HG03378 (cell line): ENCODE measurements around the gene OR4D11.
"Not testable (repeated sequence)": the region's sequence is repeated elsewhere in the genome, so short reads cannot be mapped to it uniquely, and the experiment has no call there.

Experiments used
- ATAC-seq: cut with Tn5 transposase; IDR thresholded peaks from one replicate; pipeline ENCODE4 v1.9.1; 2021; ENCODE audit warnings: mild to moderate bottlenecking, moderate library complexity; ENCODE audit not compliant: unreplicated experiment

The OR4D11 gene

GRCh38 chr11:59503276-59503675, at the start of gene OR4D11:
TSS of gene OR4D11 (plus strand) at chr11:59503576. CDS start at chr11:59503576, 0 bp downstream.
- no peak for ATAC-seq

DNA sequence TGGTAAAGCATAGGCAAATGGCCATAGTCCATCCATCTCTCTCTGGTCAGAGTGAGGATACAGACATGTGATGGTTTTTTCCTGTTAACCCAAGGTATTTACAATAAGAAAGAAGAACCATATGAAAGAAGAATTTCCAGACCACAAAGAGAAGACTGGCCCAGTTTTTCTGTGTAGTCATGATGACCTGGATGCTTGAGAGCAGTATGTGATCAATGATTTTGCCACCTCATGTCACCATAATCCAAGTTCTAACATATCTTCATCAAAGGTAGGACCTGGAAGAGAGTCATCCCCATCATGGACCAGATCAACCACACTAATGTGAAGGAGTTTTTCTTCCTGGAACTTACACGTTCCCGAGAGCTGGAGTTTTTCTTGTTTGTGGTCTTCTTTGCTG, 46.7 kb upstream of the OR4D11 start, which contains the start of gene OR4D6:
OR4D6 (plus strand) TSS at position 301 of the 400 bp plus-strand sequence; CDS start at position 301, 0 bp downstream.
- ATAC-seq: no peak

GRCh38 chr11:59459916-59460315, 43.5 kb upstream of the OR4D11 start:
- ATAC-seq: no peak

GRCh38 chr11:59463190-59463641, 40.2 kb upstream of the OR4D11 start:
- ATAC-seq: no peak

- ATAC-seq: no peak
Observed at GRCh38 chr11:59473015-59473414, 30.4 kb upstream of the OR4D11 start, which contains the start of gene OR4D10. TSS of gene OR4D10 (plus strand) at chr11:59473315. CDS start at chr11:59477430, 4,115 bp downstream.

GRCh38 chr11:59475176-59475575, 28.2 kb upstream of the OR4D11 start:
- no peak for ATAC-seq

DNA sequence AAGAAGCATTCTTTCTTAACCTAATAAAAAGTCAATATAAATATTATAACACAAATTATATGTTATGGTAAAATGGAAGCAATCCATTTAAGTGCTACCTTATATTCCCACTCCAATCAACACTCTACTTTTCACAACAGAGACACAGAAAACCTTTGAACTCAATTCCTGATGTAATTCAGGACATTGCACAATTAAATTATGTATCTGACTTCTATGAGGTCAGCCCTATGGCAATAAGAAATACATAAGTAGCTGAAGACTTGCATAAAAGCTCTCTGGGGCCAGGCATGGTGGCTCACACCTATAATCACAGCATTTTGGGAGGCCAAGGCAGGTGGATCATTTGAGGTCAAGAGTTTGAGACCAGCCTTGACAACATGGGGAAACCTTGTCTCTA, 23.5 kb upstream of the OR4D11 start:
- no peak for ATAC-seq

DNA sequence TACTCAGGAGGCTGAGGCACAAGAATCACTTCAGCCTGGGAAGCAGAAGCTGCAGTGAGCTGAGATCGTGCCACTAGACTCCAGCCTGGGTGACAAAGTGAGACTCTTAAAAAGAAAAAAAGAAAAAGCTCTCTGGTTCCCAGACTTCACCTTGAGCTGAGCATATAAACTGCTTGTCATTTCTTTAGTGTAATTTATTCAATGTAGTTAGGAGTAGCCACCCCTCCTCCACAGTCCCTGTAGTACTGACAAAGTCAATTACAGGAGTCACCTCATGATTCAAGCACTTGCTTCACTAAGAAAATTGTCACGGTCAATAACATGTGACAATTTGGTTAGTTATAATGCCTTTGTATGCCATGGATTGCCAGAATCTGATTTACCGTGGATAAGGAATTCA, 23.0 kb upstream of the OR4D11 start:
- no peak for ATAC-seq

DNA sequence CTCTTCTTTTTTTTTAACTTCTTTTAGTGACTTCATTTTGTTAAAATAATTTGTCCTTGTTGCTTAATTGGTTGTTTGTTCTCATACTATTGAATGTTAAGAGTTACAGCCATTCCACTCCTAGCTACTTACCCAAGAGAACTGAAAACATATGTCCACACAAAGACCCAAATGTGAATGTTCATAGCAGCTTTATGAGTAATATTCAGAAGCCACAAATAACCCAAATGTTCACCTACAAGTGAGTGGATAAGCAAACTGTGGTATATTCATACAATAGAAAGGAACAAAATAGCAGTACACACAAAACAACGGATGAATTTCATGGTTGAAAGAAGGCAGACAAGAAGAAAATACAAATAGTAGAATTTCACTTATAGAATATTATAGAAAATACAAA, 1.4 kb upstream of the OR4D11 start:
- ATAC-seq: no peak

GRCh38 chr11:59510941-59511589, 7.7 kb downstream of the OR4D11 start, which contains the start of gene OR4D9:
TSS of gene OR4D9 (plus strand) at chr11:59511539. CDS start at chr11:59514913, 3,374 bp downstream.
- no peak for ATAC-seq

- ATAC-seq: no peak
Observed at GRCh38 chr11:59511675-59512074, 8.3 kb downstream of the OR4D11 start.

DNA sequence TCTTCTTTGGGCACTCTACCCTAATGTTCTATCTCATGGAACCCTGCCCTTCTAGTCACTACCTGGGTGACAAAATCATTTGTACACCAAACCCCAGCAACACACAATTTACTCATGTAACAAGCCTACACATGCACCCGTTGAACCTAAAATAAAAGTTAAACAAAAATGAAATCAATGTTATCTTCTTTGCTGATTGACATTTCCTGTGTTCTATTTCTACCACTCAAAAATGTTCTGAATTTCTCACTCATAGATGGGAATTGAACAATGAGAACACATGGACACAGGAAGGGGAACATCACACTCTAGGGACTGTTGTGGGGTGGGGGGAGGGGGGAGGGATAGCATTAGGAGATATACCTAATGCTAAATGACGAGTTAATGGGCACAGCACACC, 16.8 kb downstream of the OR4D11 start:
- ATAC-seq: not testable (repeated sequence)

DNA sequence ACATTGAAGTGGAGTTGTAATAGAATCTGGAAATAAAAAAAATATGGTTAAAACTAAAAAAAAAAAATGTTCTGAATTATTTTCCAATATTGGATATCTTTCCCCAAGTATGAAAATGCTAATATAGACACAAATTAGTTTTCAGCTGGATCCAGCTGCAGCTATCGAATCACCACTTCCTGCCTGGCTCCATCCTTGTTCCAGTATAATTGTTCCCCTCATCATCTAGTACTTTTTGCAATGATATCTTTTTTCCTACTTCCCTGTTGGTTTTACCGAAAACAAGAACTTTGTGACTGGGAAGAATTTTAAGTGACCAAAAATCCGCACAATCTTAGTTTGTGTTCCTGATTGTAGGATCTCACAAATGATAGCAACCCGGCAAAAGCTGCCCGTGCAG, 17.4 kb downstream of the OR4D11 start:
- no peak for ATAC-seq

DNA sequence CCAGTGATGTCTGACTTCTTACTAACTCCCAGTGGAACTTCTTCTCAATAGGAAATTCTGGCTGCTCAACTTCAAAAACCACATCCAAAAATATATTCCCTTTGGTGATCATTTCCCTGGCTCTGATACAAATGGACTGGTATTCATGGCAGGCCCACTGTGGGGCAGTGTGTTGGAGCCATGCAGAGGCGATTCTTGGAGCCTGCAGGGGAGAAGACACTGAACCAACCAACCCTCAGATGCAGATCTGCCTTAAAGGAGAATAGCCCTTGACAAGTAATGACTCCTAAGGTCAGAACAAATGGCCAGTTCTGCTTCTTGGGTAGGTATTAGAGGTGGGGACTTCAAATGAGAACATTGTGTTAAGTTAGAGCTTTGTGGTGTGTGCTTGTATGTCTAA, 20.2 kb downstream of the OR4D11 start:
- ATAC-seq: no peak

DNA sequence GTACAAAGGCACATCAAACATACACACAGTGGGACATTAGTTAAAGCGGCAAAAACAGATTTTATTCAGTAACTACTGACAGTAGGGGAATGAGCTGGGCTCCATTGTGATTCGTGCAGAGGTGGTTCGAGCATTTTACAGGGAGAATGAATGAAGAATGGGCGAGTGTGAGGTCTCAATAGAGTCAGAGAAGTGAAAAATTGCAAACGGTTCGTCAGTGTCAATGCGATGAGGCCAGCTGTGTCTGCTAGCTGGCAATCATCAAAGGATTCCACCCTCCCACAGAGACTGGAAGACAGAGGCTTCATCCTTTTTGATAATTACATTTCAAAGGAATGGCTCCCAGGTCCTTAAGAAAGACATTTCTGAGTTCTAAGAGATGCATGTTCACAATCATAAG, 25.3 kb downstream of the OR4D11 start:
- no peak for ATAC-seq

GRCh38 chr11:59532620-59533019, 29.2 kb downstream of the OR4D11 start:
- ATAC-seq: no peak

- ATAC-seq: no peak
Observed at GRCh38 chr11:59534676-59535075, 31.3 kb downstream of the OR4D11 start.

DNA sequence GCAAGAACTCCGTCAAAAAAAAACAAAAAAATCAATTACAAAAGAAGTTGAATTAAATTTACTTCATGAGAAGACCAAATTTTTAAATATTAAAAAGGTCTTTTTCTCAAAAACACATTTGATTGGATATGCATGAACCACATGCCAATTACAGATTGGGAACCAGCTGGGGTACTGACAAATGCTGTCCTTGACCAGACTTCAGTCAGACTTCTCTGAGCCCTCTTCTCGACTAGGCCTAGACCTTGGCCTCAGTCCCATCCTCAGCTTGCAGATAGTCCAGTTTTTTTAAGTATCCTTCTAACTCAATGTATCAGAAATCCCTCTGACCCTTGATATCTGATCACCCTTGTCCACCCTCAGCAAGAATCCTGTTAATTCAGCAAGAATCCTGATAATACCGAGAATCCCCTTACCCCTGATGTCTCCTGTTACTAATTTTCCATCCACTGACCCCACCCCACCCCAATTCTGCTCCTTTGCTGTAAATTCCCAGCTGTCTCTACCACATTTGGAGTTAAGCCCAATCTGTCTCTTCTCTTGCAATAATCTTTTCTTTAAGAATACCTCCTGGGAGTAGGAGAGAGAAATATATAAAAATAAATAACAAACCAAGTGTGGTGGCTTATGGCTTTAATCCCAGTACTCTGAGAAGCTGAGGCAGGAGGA, 38.9 kb downstream of the OR4D11 start:
- no peak for ATAC-seq

- ATAC-seq: not testable (repeated sequence)
Observed at GRCh38 chr11:59543713-59544112, 40.3 kb downstream of the OR4D11 start.

DNA sequence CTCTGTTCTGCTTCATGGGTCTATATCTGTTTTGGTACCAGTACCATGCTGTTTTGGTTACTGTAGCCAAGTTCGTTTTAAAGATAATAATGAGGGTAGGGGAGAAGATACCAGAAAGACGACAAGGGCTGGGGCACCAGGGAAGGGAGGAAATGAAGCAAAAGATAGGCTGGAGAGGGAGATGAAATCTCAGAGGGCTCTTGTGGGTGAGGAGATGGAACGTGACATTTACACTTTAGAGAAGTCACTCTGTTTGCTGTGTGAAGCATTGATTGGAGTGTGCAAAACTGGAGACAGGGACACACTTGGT, 41.4 kb downstream of the OR4D11 start:
- ATAC-seq: no peak

DNA sequence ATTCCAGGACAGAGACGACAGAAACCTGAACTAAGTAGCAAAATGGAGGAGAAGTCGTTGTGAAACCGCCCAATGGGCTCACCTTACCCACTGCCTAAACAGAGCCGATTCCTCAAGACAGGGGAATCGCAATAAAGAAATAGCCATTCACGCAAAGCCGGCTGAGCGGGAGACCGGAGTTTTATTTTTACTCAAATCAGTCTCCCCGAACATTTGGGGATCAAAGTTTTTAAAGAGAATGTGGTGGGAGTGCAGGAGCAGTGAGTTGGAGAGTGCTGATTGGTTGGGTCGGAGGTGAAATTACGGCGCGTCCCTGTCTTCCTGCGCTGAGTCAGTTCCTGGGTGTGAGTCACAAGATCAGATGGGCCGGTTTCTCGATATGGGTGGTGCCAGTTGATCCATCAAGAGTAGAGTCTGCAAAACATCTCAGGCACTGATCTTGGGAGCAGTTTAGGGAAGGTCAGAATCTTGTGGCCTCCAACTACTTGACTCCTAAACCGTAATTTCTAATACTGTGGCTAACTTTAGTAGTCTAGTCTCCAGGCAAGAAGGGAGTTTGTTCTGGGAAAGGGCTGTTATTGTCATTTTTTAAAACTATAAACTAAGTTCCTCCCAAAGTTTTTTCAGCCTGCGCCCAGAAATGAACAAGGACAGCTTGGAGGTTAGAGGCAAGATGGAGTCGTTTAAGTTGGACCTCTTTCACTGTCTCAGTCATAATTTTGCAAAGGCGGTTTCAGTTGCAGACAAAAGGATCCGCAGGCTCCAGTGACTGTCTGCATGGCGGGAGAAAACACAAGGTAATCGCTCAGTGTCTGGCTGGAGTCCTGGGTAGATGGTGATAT, 42.0 kb downstream of the OR4D11 start:
- ATAC-seq: no peak
